Esophagus muscularis mucosa (tissue), 4 donors: ENCODE data around the gene SLC24A3. TPM values are rescaled to one million over a fixed set of nuclear protein-coding genes. Genes with fewer than 3 reads are reported as not detected.

Experiments
- DNase-seq: peaks from one replicate; pipeline ENCODE4 v3.0.0-alpha.2; 2017; ENCODE audit errors: extremely low spot score
- H3K27ac ChIP-seq, 4 donors: fragments of 200-600 bp; sonication (generic); replicated peaks in 1 of 4; 1 replicate in 3 of 4; 2 replicates in 1 of 4; pipeline ENCODE4 v1.5.1; 2016 to 2019; ENCODE audit warnings: mild to moderate bottlenecking in 1 of 4
- H3K27me3 ChIP-seq, 4 donors: fragments of 200-600 bp; sonication (generic); one replicate each; pipeline versions ENCODE4 v1.5.1 to v1.6.0; 2016 to 2019
- H3K36me3 ChIP-seq, 4 donors: fragments of 200-600 bp; sonication (generic); one replicate each; pipeline ENCODE4 v1.5.1; 2016 to 2019
- H3K4me1 ChIP-seq, 4 donors: fragments of 200-600 bp; sonication (generic); one replicate each; pipeline ENCODE4 v1.5.1; 2016 to 2019
- H3K4me3 ChIP-seq, 4 donors: fragments of 200-600 bp; sonication (generic); 1 replicate in 2 of 4; 2 replicates in 2 of 4; pipeline ENCODE4 v1.5.1; 2016 to 2019; ENCODE audit warnings: mild to moderate bottlenecking in 4 of 4, moderate library complexity in 1 of 4
- H3K9me3 ChIP-seq, 4 donors: fragments of 200-600 bp; sonication (generic); 1 replicate in 3 of 4; 2 replicates in 1 of 4; pipeline ENCODE4 v1.5.1; 2016 to 2019
- EP300 ChIP-seq: sonication (generic); formaldehyde crosslinking; IDR thresholded peaks from one replicate; pipeline ENCODE4 v1.6.1; 2017; ENCODE audit warnings: antibody characterized with exemption
- POLR2A ChIP-seq: fragments of 450-650 bp; IDR thresholded peaks from one replicate; pipeline ENCODE4 v1.6.1; 2017; ENCODE audit warnings: antibody characterized with exemption, moderate library complexity, mild to moderate bottlenecking, low read depth
- POLR2AphosphoS5 ChIP-seq, 2 donors: sonication (generic); formaldehyde crosslinking; IDR thresholded peaks; one replicate each; pipeline ENCODE4 v1.6.1; 2017; ENCODE audit warnings: antibody characterized with exemption in 2 of 2
- WGBS: methylation state at CpG from one replicate; pipeline ENCODE4 v1.1.5; 2018; 5-methylcytosine and 5-hydroxymethylcytosine counted together
- intact Hi-C: fragments of 100-400 bp; cut with DNase I; formaldehyde crosslinking; loops from one replicate; pipeline ENCODE4 v1.15.1; 2023
- total RNA-seq, 4 donors: library from RNA; depleted of rRNA; stranded (reverse); fragments of >200 nt; gene quantifications; one replicate each; pipeline versions ENCODE4 v1.1.0 to v1.2.1, GENCODE V29; 2016
- TF ChIP-seq, protein P1 (sequence below), 3 experiments: fragments of 200-600 bp in 2 of 3; fragments of 450-650 bp in 1 of 3; sonication (generic) in 2 of 3; IDR thresholded peaks; one replicate each; pipeline ENCODE4 v1.5.1; 2017 to 2019; ENCODE audit warnings: antibody characterized with exemption in 3 of 3, mild to moderate bottlenecking in 2 of 3, moderate library complexity in 1 of 3

The SLC24A3 gene
- total RNA-seq, 4 donors from 2014 or later: 4.6 to 11.5 (median 6.6) TPM

DNA sequence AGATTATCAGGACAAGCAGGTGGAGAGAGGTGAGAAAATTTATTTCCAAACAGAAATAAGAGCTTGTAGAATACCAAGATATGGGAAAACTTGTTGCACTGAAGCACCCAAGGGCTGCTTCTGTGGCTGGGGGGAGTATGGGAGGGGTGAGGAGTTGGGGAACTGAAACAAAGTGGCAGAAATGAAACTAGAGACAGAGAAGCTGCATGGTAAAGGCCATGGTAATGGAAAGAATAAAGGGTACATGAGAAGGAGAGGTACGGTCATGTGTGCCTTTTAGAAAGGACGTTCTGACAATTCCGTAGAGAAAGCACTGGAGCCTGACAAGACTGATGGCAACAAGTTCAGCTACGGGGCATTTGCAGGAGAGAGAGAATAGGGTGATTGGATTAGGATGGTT is 494.0 kb downstream of the SLC24A3 start:
- TF ChIP-seq EP300: no peak
- TF ChIP-seq, protein P1, sequence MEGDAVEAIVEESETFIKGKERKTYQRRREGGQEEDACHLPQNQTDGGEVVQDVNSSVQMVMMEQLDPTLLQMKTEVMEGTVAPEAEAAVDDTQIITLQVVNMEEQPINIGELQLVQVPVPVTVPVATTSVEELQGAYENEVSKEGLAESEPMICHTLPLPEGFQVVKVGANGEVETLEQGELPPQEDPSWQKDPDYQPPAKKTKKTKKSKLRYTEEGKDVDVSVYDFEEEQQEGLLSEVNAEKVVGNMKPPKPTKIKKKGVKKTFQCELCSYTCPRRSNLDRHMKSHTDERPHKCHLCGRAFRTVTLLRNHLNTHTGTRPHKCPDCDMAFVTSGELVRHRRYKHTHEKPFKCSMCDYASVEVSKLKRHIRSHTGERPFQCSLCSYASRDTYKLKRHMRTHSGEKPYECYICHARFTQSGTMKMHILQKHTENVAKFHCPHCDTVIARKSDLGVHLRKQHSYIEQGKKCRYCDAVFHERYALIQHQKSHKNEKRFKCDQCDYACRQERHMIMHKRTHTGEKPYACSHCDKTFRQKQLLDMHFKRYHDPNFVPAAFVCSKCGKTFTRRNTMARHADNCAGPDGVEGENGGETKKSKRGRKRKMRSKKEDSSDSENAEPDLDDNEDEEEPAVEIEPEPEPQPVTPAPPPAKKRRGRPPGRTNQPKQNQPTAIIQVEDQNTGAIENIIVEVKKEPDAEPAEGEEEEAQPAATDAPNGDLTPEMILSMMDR (IDR thresholded peaks at IDR 0.05): no peak
- no peak for TF ChIP-seq POLR2AphosphoS5 (IDR thresholded peaks at IDR 0.05)
- TF ChIP-seq POLR2A: no peak
- 82% methylated on average over 4 of the region's 4 CpGs for WGBS
- Histone ChIP-seq H3K36me3 (no peaks in the 10 kb centered on the region), H3K9me3 (no peaks in the 10 kb centered on the region), H3K27me3 (no peaks in the 10 kb centered on the region), H3K4me1 (peaks cover 0 to 27% (median 18%) of the 10 kb centered on the region in 4 donors), H3K27ac (no peak overlapping the region), H3K4me3 (no peak overlapping the region)
- DNase-seq: no peak
- intact Hi-C loops: no loop called here

DNA sequence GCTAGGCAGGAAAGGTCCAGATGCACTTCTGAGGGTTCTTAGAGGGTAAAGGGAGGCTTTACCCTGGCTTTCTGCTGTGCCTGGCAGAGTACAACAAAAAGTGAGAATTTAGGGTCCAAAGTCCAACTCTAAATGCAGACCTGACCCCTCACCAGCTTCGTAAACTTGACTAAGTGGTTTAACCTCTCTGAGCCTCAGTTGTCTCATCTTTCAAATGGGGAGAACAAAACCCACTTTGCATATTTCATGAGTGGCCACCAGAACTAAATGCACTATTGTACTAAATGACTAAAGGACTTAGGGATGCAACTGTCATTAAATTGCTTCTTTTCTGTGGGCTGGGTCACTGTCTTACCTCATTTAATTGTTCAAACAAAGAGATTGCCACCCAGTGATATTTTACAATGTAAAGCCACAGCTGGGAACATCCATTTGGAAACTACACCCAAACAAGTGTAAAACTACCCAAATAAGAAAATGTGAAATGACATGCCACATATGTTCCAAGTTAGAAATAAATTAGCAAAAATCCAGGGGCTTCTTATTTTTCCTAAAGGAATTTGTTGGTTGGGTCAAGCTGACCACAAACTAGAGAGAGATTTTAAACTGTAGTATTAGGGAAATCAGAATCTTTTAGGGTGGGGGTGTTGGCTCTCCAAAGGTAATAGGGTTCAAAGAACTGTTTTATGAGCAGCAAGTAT is 497.3 kb downstream of the SLC24A3 start:
- WGBS: 100% methylated on average over 1 of the region's 1 CpG
- H3K4me1 ChIP-seq: peaks cover 0 to 59% (median 46%) of the 10 kb centered on the region in 4 donors
- intact Hi-C loops: no loop called here
- no peak overlapping the region for H3K4me3 ChIP-seq
- TF ChIP-seq POLR2A (no peak), POLR2AphosphoS5 (IDR thresholded peaks at IDR 0.05) (no peak)
- TF ChIP-seq, protein P1 (IDR thresholded peaks at IDR 0.05): no peak
- H3K36me3 ChIP-seq: no peaks in the 10 kb centered on the region
- DNase-seq: no peak
- no peak overlapping the region for H3K27ac ChIP-seq
- no peaks in the 10 kb centered on the region for H3K9me3 ChIP-seq
- H3K27me3 ChIP-seq: no peaks in the 10 kb centered on the region

DNA sequence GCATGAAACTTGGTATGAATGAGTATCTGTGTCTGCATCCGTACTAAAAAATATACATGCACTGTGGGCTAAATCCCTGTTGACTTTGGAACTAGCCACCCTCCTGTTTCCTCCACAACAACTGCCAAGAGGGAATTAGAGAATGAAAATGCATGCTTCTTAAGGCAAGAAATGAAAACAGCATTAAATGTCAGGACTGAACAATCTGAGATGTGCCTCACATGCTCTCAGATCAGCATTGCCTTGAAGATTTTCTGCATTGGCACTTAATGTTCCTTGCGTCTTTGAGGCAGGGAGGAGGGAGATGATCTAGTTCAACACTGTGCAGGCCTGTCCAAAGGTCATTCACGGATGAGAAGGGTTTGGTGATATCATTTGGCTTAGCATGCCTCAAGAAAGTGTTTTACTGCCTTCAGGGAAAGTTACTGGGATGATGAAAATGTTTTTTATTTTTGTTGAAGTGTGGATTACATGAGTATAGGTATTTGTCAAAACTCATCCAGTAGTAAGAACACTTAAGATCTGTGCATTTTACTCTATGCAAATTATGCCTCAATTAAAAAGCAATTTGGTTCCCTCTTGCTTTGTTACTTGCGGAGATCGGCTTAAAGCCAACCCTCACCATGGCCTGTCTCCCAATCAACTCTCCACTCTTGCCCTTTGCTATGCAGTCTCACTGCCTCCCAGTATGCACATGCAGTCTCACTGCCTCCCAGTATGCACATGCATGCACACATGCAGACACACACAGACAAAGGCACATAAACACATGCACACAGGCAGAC is 498.1 kb downstream of the SLC24A3 start:
- DNase-seq: no peak
- 48% methylated on average over 5 of the region's 5 CpGs for WGBS
- Histone ChIP-seq H3K4me3 (no peak overlapping the region), H3K4me1 (peaks cover 0 to 62% (median 47%) of the 10 kb centered on the region in 4 donors), H3K36me3 (no peaks in the 10 kb centered on the region), H3K9me3 (no peaks in the 10 kb centered on the region), H3K27ac (no peak overlapping the region), H3K27me3 (no peaks in the 10 kb centered on the region)
- intact Hi-C loops: no loop called here
- TF ChIP-seq POLR2A (no peak), POLR2AphosphoS5 (IDR thresholded peaks at IDR 0.05) (peak in 1 of 2 donors; percentile 33)

DNA sequence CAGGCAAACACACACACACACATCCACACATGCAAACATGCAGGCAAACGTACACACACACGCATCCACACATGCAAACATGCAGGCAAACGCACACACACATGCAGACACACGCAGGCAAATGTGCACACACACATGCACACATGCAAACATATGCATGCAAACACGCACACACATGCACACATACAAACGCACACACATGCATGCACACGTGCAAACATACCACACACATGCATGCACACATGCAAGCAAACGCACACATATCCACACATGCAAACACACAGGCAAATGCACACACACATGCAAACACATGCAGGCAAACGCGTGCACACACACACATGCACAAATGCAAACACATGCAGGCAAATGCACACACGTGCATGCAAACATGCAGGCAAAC is 498.7 kb downstream of the SLC24A3 start:
- no peaks in the 10 kb centered on the region for H3K9me3 ChIP-seq
- WGBS: 82% methylated on average over 11 of the region's 11 CpGs
- no peak for DNase-seq
- no peaks in the 10 kb centered on the region for H3K27me3 ChIP-seq
- H3K4me3 ChIP-seq: no peak overlapping the region
- peaks cover 0 to 62% (median 47%) of the 10 kb centered on the region in 4 donors for H3K4me1 ChIP-seq
- no peak overlapping the region for H3K27ac ChIP-seq
- no peak for TF ChIP-seq POLR2AphosphoS5 (IDR thresholded peaks at IDR 0.05)
- TF ChIP-seq, protein P1 (IDR thresholded peaks at IDR 0.05): no peak
- no peak for TF ChIP-seq EP300
- TF ChIP-seq POLR2A: no peak
- H3K36me3 ChIP-seq: no peaks in the 10 kb centered on the region
- intact Hi-C loops: no loop called here

DNA sequence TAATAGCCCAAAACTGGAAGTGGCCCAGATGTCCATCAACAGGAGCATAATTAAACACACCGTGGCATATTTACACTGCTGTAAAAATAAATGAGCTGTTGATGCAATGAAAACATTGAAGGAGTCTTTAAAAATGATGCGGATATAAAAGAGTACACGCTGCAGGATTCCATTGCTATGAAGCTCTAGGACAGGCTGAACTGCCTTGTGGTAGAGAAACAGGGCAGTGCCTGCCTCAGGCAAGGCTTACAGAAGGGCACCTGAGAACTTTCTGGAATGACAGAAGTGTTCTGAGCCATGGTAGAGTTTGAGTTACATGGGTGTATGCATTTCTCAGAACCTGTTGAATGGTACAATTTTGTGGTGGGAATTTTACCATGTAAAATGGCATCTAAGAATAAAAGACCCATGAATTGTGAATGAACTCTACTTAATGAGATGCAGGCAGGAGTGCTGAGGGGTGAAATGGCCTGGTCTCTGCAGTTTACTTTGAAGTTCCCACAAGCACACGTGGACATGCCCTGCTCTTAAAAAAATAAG is 500.3 kb downstream of the SLC24A3 start:
- TF ChIP-seq EP300 (no peak), POLR2AphosphoS5 (IDR thresholded peaks at IDR 0.05) (peak; percentile 57 to 73)
- DNase-seq: no peak
- Histone ChIP-seq H3K9me3 (no peaks in the 10 kb centered on the region), H3K27ac (peak overlapping the region in 3 of 4 donors; percentile 40 to 71 (median 62)), H3K36me3 (no peaks in the 10 kb centered on the region), H3K27me3 (no peaks in the 10 kb centered on the region), H3K4me3 (no peak overlapping the region), H3K4me1 (peaks cover 0 to 62% (median 47%) of the 10 kb centered on the region in 4 donors)
- intact Hi-C loops: no loop called here
- 43% methylated on average over 4 of the region's 4 CpGs for WGBS
